ENCODE measurements around the gene NMNAT2.

NMNAT2 gene

DNA sequence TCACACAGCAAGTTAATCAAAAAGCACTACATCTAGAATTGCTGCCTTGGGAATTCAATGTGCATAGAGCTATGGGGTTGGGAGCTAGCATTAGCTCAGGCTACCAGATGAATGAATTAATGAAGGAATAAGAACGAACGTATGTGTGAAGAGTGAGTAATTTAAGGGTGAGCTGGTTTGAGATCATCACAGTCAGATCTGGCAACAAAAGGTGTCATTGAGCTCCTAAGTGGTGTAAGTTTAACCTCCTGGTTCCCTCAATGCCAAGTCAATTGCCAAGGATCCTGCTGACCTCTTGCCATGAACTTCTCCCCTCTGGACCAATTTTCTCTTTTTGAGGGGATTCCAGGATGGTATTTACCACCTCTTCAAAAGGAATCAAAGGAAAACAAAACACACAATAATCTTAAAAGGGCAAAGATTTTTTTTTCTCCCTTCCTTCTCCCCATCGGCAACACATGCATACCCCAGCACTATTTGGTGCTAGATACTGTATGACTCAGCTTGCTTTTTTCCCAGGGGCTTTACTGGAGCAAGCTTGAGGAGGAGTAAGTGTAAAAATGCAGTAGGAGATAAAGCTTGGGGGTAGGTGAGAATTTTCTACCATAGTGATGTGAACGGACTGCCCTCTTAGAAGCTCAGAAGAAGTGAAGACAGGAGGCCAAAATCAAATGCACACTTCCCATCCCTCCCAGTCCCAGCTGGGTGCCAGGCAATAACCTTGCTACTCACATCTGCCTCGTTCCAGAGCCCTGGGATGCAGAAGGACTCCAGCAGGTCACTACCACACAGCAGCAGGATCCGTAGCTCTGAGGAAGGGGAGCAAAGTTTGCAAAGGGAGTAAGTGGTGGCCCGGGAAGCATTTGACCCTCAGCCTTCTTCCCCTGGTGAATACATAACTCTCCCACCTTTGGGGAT, 140.1 kb downstream of the NMNAT2 start:
- TF ChIP-seq, protein P1, sequence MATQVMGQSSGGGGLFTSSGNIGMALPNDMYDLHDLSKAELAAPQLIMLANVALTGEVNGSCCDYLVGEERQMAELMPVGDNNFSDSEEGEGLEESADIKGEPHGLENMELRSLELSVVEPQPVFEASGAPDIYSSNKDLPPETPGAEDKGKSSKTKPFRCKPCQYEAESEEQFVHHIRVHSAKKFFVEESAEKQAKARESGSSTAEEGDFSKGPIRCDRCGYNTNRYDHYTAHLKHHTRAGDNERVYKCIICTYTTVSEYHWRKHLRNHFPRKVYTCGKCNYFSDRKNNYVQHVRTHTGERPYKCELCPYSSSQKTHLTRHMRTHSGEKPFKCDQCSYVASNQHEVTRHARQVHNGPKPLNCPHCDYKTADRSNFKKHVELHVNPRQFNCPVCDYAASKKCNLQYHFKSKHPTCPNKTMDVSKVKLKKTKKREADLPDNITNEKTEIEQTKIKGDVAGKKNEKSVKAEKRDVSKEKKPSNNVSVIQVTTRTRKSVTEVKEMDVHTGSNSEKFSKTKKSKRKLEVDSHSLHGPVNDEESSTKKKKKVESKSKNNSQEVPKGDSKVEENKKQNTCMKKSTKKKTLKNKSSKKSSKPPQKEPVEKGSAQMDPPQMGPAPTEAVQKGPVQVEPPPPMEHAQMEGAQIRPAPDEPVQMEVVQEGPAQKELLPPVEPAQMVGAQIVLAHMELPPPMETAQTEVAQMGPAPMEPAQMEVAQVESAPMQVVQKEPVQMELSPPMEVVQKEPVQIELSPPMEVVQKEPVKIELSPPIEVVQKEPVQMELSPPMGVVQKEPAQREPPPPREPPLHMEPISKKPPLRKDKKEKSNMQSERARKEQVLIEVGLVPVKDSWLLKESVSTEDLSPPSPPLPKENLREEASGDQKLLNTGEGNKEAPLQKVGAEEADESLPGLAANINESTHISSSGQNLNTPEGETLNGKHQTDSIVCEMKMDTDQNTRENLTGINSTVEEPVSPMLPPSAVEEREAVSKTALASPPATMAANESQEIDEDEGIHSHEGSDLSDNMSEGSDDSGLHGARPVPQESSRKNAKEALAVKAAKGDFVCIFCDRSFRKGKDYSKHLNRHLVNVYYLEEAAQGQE (IDR thresholded peaks at IDR 0.05; ENCODE audit: insufficient read depth in 1 of 2, low read depth in 2 of 2, low read length in 2 of 2) = no peak
- TF ChIP-seq POLR2AphosphoS5 (IDR thresholded peaks at IDR 0.05; ENCODE audit: low read depth, low read length) (no peak), TAF1 (IDR thresholded peaks at IDR 0.05; ENCODE audit: borderline replicate concordance, insufficient read depth, low read length) (no peak), SIN3A (IDR thresholded peaks at IDR 0.05; ENCODE audit: borderline replicate concordance, insufficient read depth, low read length) (no peak), FOXP2 (optimal IDR thresholded peaks at IDR 0.05; ENCODE audit: borderline replicate concordance, extremely low read depth, extremely low read length, insufficient read depth) (no peak)

DNA sequence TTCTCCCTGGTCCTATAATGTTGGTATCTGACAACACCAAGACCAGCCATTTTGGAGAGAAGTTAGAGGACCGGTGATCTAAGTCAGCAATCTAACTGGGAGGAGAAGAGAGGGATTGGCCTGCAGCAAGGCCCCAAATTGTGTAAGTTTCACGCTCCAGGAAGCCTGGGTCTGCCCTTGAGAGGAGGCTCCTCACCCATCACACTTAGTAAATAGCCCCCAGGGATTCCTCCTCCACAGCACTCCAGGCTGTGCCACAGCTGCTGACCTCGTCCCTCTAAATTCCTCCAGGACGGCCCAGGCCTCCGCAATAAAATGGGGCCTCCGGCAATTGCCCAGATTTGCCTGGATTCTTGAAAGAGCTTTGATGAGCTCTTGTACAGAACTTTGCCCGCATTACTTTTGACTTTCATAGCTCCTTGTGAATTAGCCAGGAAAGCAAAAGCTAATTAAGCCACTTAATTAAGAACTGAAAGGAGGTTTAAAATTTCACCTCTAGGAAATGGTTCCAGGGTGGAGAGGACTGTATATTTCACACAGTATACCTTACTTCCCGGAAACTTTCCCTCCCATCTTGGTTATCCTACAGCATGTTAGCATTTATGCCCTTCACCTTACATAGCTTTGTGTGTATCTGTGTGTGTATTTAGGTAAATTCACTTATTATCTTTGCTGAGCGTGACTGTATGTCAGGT, 141.6 kb downstream of the NMNAT2 start:
- no peak for TF ChIP-seq FOXP2 (optimal IDR thresholded peaks at IDR 0.05; ENCODE audit: borderline replicate concordance, extremely low read depth, extremely low read length, insufficient read depth)
- no peak for TF ChIP-seq TAF1 (IDR thresholded peaks at IDR 0.05; ENCODE audit: borderline replicate concordance, insufficient read depth, low read length)
- TF ChIP-seq, protein P1 (IDR thresholded peaks at IDR 0.05; ENCODE audit: insufficient read depth in 1 of 2, low read depth in 2 of 2, low read length in 2 of 2) = no peak
- TF ChIP-seq SIN3A (IDR thresholded peaks at IDR 0.05; ENCODE audit: borderline replicate concordance, insufficient read depth, low read length) = no peak
- TF ChIP-seq POLR2AphosphoS5 (IDR thresholded peaks at IDR 0.05; ENCODE audit: low read depth, low read length) = no peak

DNA sequence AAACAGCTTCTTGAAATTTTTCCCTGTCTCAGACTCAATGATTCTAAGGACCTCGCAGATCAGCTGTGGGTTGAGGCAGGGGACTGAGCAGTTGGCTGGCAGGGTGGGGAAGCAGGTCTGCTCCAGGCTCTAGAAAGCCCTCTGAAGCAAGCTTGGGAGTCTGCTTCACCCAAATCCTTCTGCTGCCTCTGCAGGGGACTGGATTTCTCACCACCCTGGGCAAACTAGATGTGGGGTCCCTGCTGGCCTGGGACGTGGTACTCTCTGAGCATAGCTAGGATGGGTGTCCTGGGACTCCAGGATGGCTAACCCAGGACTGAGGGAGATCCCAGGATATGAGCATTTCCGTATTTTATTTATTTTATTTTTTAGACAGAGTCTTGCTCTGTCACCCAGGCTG, 142.9 kb downstream of the NMNAT2 start:
- no peak for TF ChIP-seq SIN3A (IDR thresholded peaks at IDR 0.05; ENCODE audit: borderline replicate concordance, insufficient read depth, low read length)
- no peak for TF ChIP-seq FOXP2 (optimal IDR thresholded peaks at IDR 0.05; ENCODE audit: borderline replicate concordance, extremely low read depth, extremely low read length, insufficient read depth)
- no peak for TF ChIP-seq POLR2AphosphoS5 (IDR thresholded peaks at IDR 0.05; ENCODE audit: low read depth, low read length)
- TF ChIP-seq TAF1 (IDR thresholded peaks at IDR 0.05; ENCODE audit: borderline replicate concordance, insufficient read depth, low read length) = no peak
- TF ChIP-seq, protein P1 (IDR thresholded peaks at IDR 0.05; ENCODE audit: insufficient read depth in 1 of 2, low read depth in 2 of 2, low read length in 2 of 2) = no peak

DNA sequence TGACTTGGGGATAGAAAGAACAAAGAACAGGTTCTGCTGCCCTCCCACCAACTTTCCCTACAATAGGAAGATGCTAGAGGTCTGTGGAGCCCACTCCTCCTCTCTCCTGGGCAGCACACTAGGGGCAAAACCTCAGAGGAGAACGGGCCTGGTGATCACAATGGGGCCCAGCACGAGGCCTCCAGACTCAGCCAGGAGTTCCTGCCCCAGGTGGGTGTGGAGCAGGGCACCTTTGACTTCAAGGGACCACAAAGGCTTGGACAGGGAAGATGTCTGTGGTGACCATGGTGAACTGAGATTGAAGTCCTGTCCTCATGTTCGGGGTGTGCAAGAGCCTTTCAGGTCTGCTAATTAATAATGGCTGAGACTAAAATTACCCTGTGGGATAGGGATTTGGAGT, 143.3 kb downstream of the NMNAT2 start:
- TF ChIP-seq FOXP2 (optimal IDR thresholded peaks at IDR 0.05; ENCODE audit: borderline replicate concordance, extremely low read depth, extremely low read length, insufficient read depth) (no peak), TAF1 (IDR thresholded peaks at IDR 0.05; ENCODE audit: borderline replicate concordance, insufficient read depth, low read length) (no peak)

DNA sequence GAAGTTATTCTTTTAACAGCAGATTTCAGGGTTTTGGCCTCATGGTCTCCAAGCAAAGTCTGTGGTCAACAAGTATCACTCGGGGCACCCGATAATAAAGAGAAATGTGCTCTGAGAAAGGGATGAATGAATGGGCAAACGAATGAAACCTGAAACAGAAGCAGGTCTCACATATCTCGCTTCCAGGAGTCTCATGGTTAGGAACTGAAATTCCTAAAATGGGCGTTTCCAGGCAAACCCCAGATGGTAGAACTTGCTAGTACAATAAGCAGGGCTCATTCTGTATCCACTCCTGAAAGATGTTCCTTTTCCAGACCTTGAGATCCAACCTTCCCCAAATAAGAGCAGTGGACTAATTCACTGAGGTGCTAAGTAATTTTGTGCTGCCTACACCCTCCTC, 144.9 kb downstream of the NMNAT2 start:
- TF ChIP-seq FOXP2 (optimal IDR thresholded peaks at IDR 0.05; ENCODE audit: borderline replicate concordance, extremely low read depth, extremely low read length, insufficient read depth) = no peak
- no peak for TF ChIP-seq TAF1 (IDR thresholded peaks at IDR 0.05; ENCODE audit: borderline replicate concordance, insufficient read depth, low read length)
- TF ChIP-seq, protein P1 (IDR thresholded peaks at IDR 0.05; ENCODE audit: insufficient read depth in 1 of 2, low read depth in 2 of 2, low read length in 2 of 2) = no peak
- TF ChIP-seq SIN3A (IDR thresholded peaks at IDR 0.05; ENCODE audit: borderline replicate concordance, insufficient read depth, low read length) = no peak
- no peak for TF ChIP-seq POLR2AphosphoS5 (IDR thresholded peaks at IDR 0.05; ENCODE audit: low read depth, low read length)

Data from PFSK-1 (cell line).